ENCODE results near the gene GNPTAB. TPM values are rescaled to one million over a fixed set of nuclear protein-coding genes. Genes with fewer than 3 reads are reported as not detected.

The GNPTAB gene
- total RNA-seq, 1 experiment from 2014 or later, result 40.8 TPM

GRCh38 chr12:101707131-101707782, 123.5 kb downstream of the GNPTAB start:
- Histone ChIP-seq H3K4me1 (ENCODE audit: control insufficient read depth, insufficient read depth, low read length) (peaks cover 35% of the 10 kb centered on the region), H3K4me3 (ENCODE audit: low read depth in 2 of 2, low read length in 2 of 2) (no peak overlapping the region), H3K27ac (ENCODE audit: low read length) (peak overlapping the region; percentile 82), H3K9me3 (ENCODE audit: control insufficient read depth, insufficient read depth, low read depth, low read length) (no peaks in the 10 kb centered on the region), H3K36me3 (ENCODE audit: control insufficient read depth, insufficient read depth, low read length) (no peaks in the 10 kb centered on the region; the same call in 1 of the 2 replicates), H3K27me3 (ENCODE audit: control insufficient read depth, insufficient read depth, low read length) (no peaks in the 10 kb centered on the region)
- ChIA-PET CTCF (no interaction called here), POLR2A (no interaction called here)
- DNase-seq (ENCODE audit: low read depth, low spot score) (no peak), ATAC-seq (peak; percentile 78)
- TF ChIP-seq POLR2AphosphoS5 (IDR thresholded peaks at IDR 0.05; ENCODE audit: low read depth, low read length), result no peak
- TF ChIP-seq REST (IDR thresholded peaks at IDR 0.05; ENCODE audit: insufficient read depth in 1 of 2, low read depth in 2 of 2, low read length in 1 of 2), result no peak
- no peak for TF ChIP-seq SIN3A (IDR thresholded peaks at IDR 0.05; ENCODE audit: borderline replicate concordance, insufficient read depth, low read depth, low read length)
- TF ChIP-seq TCF7L2 (IDR thresholded peaks at IDR 0.05; ENCODE audit: low read depth, low read length), result no peak
- no peak for TF ChIP-seq CTCF (IDR thresholded peaks at IDR 0.05)
- intact Hi-C loops (cut with micrococcal nuclease; ENCODE audit: unreplicated experiment) (no loop called here), in situ Hi-C loops (cut with HindIII; ENCODE audit: low pct_unique_long_range_greater_than_20kb, low sequenced_read_pairs) (no loop called here)
- BruUV-seq (replicated peaks), result TSS peak; percentile 65

GRCh38 chr12:101706403-101706802, 124.4 kb downstream of the GNPTAB start:
- Histone ChIP-seq H3K9me3 (ENCODE audit: control insufficient read depth, insufficient read depth, low read depth, low read length) (no peaks in the 10 kb centered on the region), H3K27ac (ENCODE audit: low read length) (peak overlapping the region; percentile 82; the same call in 1 of the 2 replicates), H3K27me3 (ENCODE audit: control insufficient read depth, insufficient read depth, low read length) (no peaks in the 10 kb centered on the region), H3K4me1 (ENCODE audit: control insufficient read depth, insufficient read depth, low read length) (peaks cover 36% of the 10 kb centered on the region), H3K4me3 (ENCODE audit: low read depth in 2 of 2, low read length in 2 of 2) (no peak overlapping the region), H3K36me3 (ENCODE audit: control insufficient read depth, insufficient read depth, low read length) (no peaks in the 10 kb centered on the region; the same call in 1 of the 2 replicates)
- ChIA-PET CTCF (no interaction called here), POLR2A (no interaction called here)
- TF ChIP-seq POLR2AphosphoS5 (IDR thresholded peaks at IDR 0.05; ENCODE audit: low read depth, low read length), result no peak
- TF ChIP-seq TCF7L2 (IDR thresholded peaks at IDR 0.05; ENCODE audit: low read depth, low read length), result no peak
- intact Hi-C loops (cut with micrococcal nuclease; ENCODE audit: unreplicated experiment), result no loop called here
- DNase-seq (ENCODE audit: low read depth, low spot score), result no peak
- no TSS peak for BruUV-seq (replicated peaks)
- in situ Hi-C loops (cut with HindIII; ENCODE audit: low pct_unique_long_range_greater_than_20kb, low sequenced_read_pairs), result no loop called here
- no peak for ATAC-seq

DNA sequence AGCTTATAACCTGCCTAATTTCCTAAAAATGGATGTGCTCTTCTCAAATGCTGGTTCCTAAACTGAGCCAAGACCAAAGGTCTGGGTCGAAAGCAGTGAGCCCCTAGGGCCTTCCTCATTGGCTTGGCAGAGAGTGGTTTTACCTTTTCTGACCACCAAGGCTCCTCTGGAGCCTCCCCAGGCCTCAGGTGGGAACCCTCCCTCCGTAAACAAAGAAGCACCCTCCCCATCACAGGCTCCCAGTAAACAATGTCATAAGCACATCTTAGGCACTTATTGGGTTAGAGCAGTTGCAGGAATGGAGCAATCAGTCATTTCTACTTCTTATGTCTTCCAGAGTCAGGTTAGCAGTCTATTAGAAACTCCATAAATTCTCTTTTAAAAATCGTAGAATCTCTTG, 127.3 kb downstream of the GNPTAB start:
- in situ Hi-C loops (cut with HindIII; ENCODE audit: low pct_unique_long_range_greater_than_20kb, low sequenced_read_pairs), result no loop called here
- H3K27ac ChIP-seq (ENCODE audit: low read length), result peak overlapping the region; percentile 49
- H3K4me3 ChIP-seq (ENCODE audit: low read depth in 2 of 2, low read length in 2 of 2), result no peak overlapping the region
- DNase-seq (ENCODE audit: low read depth, low spot score) (no peak), ATAC-seq (no peak)
- ChIA-PET POLR2A (no interaction called here), CTCF (no interaction called here)
- intact Hi-C loops (cut with micrococcal nuclease; ENCODE audit: unreplicated experiment), result no loop called here
- H3K36me3 ChIP-seq (ENCODE audit: control insufficient read depth, insufficient read depth, low read length), result peaks cover 2% of the 10 kb centered on the region
- no peak for TF ChIP-seq SIN3A (IDR thresholded peaks at IDR 0.05; ENCODE audit: borderline replicate concordance, insufficient read depth, low read depth, low read length)
- no peak for TF ChIP-seq TCF7L2 (IDR thresholded peaks at IDR 0.05; ENCODE audit: low read depth, low read length)
- no TSS peak for BruUV-seq (replicated peaks)
- H3K9me3 ChIP-seq (ENCODE audit: control insufficient read depth, insufficient read depth, low read depth, low read length), result no peaks in the 10 kb centered on the region
- H3K27me3 ChIP-seq (ENCODE audit: control insufficient read depth, insufficient read depth, low read length), result no peaks in the 10 kb centered on the region
- H3K4me1 ChIP-seq (ENCODE audit: control insufficient read depth, insufficient read depth, low read length), result peaks cover 56% of the 10 kb centered on the region

Measured in Panc1 (cell line).